Brain microvascular endothelial cell (primary cell): ENCODE data around the gene REEP6.
A peak's percentile ranks its signal among the peaks of the same experiment; 100 is the strongest.

Experiments
- DNase-seq: peaks from one replicate; pipeline ENCODE4 v3.0.0-alpha.2; 2020
- H3K27ac ChIP-seq: fragments of 250-450 bp; sonication (Bioruptor Pico); 2 replicates; pipeline ENCODE4 v1.5.1; 2020; ENCODE audit warnings: mild to moderate bottlenecking, moderate library complexity
- H3K27me3 ChIP-seq: fragments of 250-450 bp; sonication (Bioruptor Pico); replicated peaks from 2 replicates; pipeline ENCODE4 v1.5.1; 2020; ENCODE audit warnings: mild to moderate bottlenecking
- H3K36me3 ChIP-seq: fragments of 250-450 bp; sonication (Bioruptor Pico); replicated peaks from 2 replicates; pipeline ENCODE4 v1.5.1; 2020; ENCODE audit warnings: mild to moderate bottlenecking
- H3K4me3 ChIP-seq: 2 replicates; pipeline ENCODE4 v1.5.1; 2011; ENCODE audit warnings: low read depth, mild to moderate bottlenecking, control low read depth, low read length, moderate library complexity
- CTCF ChIP-seq: IDR thresholded peaks from 2 replicates; pipeline ENCODE4 v1.5.1; 2011; ENCODE audit warnings: low read depth, mild to moderate bottlenecking, moderate library complexity, low read length, control low read depth, inconsistent platforms; ENCODE audit errors: missing control alignments
- in situ Hi-C: cut with HindIII; loops from 2 replicates; pipeline ENCODE4 v1.10.0; 2017; ENCODE audit warnings: low sequenced_read_pairs, low pct_ligation_motif_present

The REEP6 gene

GRCh38 chr19:1502433-1503088 lies 11.6 kb downstream of the REEP6 start:
- no peak overlapping the region for H3K4me3 ChIP-seq
- H3K27me3 ChIP-seq = peaks cover 20% of the 10 kb centered on the region
- in situ Hi-C loops = no loop called here
- no peak overlapping the region for H3K27ac ChIP-seq
- no peak for DNase-seq
- H3K36me3 ChIP-seq = no peaks in the 10 kb centered on the region
- no peak for TF ChIP-seq CTCF

GRCh38 chr19:1503089-1503924 lies 12.3 kb downstream of the REEP6 start:
- no peak overlapping the region for H3K27ac ChIP-seq
- H3K27me3 ChIP-seq = peaks cover 20% of the 10 kb centered on the region
- no peak overlapping the region for H3K4me3 ChIP-seq
- in situ Hi-C loops = no loop called here
- TF ChIP-seq CTCF = peak; percentile 73
- H3K36me3 ChIP-seq = no peaks in the 10 kb centered on the region
- peak; percentile 14 for DNase-seq

GRCh38 chr19:1503925-1504773 lies 13.2 kb downstream of the REEP6 start:
- no peak for DNase-seq
- no peak overlapping the region for H3K27ac ChIP-seq
- H3K4me3 ChIP-seq = no peak overlapping the region
- in situ Hi-C loops = no loop called here
- TF ChIP-seq CTCF = no peak
- no peaks in the 10 kb centered on the region for H3K36me3 ChIP-seq
- H3K27me3 ChIP-seq = peaks cover 20% of the 10 kb centered on the region

GRCh38 chr19:1505012-1505411 lies 14.0 kb downstream of the REEP6 start:
- no peak for DNase-seq
- no peaks in the 10 kb centered on the region for H3K36me3 ChIP-seq
- no peak for TF ChIP-seq CTCF
- no peak overlapping the region for H3K27ac ChIP-seq
- no peak overlapping the region for H3K4me3 ChIP-seq
- in situ Hi-C loops = no loop called here
- H3K27me3 ChIP-seq = peaks cover 20% of the 10 kb centered on the region

- Histone ChIP-seq H3K4me3 (no peak overlapping the region), H3K27ac (no peak overlapping the region), H3K36me3 (no peaks in the 10 kb centered on the region), H3K27me3 (peaks cover 20% of the 10 kb centered on the region)
- TF ChIP-seq CTCF = no peak
- in situ Hi-C loops = no loop called here
- DNase-seq = no peak
These were observed 15.3 kb downstream of the REEP6 start for GRCh38 chr19:1505991-1506881.
